GM12878 (cell line): ENCODE data around the gene COL13A1. TPM values are rescaled to one million over a fixed set of nuclear protein-coding genes. Genes with fewer than 3 reads are reported as not detected.
A peak's percentile ranks its signal among the peaks of the same experiment; 100 is the strongest.

Experiments used
- ATAC-seq: fragments of 200-7000 bp; cut with Tn5 transposase; 3 replicates; pipeline ENCODE4 v1.9.1; 2020; ENCODE audit warnings: mild to moderate bottlenecking, moderate library complexity
- BruUV-seq: library from RNA; stranded (reverse); fragments of 400-500 nt; replicated peaks from 2 replicates; lab custom pipeline; 2021; lab: Mats Ljungman, UMichigan
- CTCF ChIA-PET: fragments of 300-600 bp; sonication (Branson Sonifier 250); formaldehyde crosslinking; extraction: SDS; loops from one replicate; lab custom pipeline; 2021; ENCODE audit warnings: inconsistent platforms; lab: Yijun Ruan, JAX
- POLR2A ChIA-PET: fragments of 350-600 bp; formaldehyde crosslinking; extraction: SDS; loops from one replicate; lab custom pipeline; 2021; ENCODE audit warnings: inconsistent platforms; lab: Charles Lee
- RAD21 ChIA-PET: fragments of 300-600 bp; sonication (Branson Sonifier 250); formaldehyde crosslinking; loops from one replicate; lab custom pipeline; 2023; ENCODE audit warnings: antibody characterized with exemption; ENCODE audit not compliant: unreplicated experiment; lab: Charles Lee
- SMC1A ChIA-PET: fragments of 300-600 bp; sonication (Branson Sonifier 250); formaldehyde crosslinking; loops from one replicate; lab custom pipeline; 2023; ENCODE audit not compliant: unreplicated experiment, uncharacterized antibody; lab: Charles Lee
- DNase-seq: peaks from one replicate; pipeline ENCODE4 v3.0.0-alpha.2; 2011; ENCODE audit warnings: low read depth, low spot score
- FAIRE-seq: peaks from 3 replicates; lab custom pipeline; 2011; peaks lifted over from hg19 to GRCh38; lab: Jason Lieb, UNC
- H2AFZ ChIP-seq: 2 replicates; pipeline ENCODE4 v1.6.0; 2011; ENCODE audit warnings: low read depth, low read length, control low read depth; ENCODE audit not compliant: control insufficient read depth
- H3K27ac ChIP-seq: 2 replicates; pipeline ENCODE4 v1.5.1; 2011; ENCODE audit warnings: control low read depth; ENCODE audit not compliant: control insufficient read depth, insufficient read depth
- H3K27me3 ChIP-seq, 2 experiments: replicated peaks in 1 of 2; 2 replicates each; pipeline versions ENCODE4 v1.6.0 to v1.6.1; 2011; ENCODE audit warnings: low read length in 1 of 2; ENCODE audit not compliant: control insufficient read depth in 2 of 2, insufficient read depth in 2 of 2
- H3K36me3 ChIP-seq, 2 experiments: 2 replicates each; pipeline ENCODE4 v1.5.1; 2011; ENCODE audit warnings: low read length in 1 of 2; ENCODE audit not compliant: control insufficient read depth in 2 of 2, insufficient read depth in 2 of 2
- H3K4me1 ChIP-seq: 2 replicates; pipeline ENCODE4 v1.6.1; 2011; ENCODE audit warnings: mild to moderate bottlenecking, low read length, moderate library complexity, mixed read lengths; ENCODE audit not compliant: control insufficient read depth, insufficient read depth
- H3K4me2 ChIP-seq: 2 replicates; pipeline ENCODE4 v1.6.0; 2011; ENCODE audit warnings: control low read depth; ENCODE audit not compliant: control insufficient read depth, insufficient read depth
- H3K4me3 ChIP-seq: fragments of 200-600 bp; sonication (generic); 2 replicates; pipeline ENCODE4 v1.5.1; 2016
- H3K79me2 ChIP-seq: 2 replicates; pipeline ENCODE4 v1.6.0; 2011; ENCODE audit warnings: low read length; ENCODE audit not compliant: control insufficient read depth, insufficient read depth
- H3K9ac ChIP-seq: 2 replicates; pipeline ENCODE4 v1.8.0; 2011; ENCODE audit warnings: low read length, control low read depth, mixed read lengths; ENCODE audit not compliant: control insufficient read depth, insufficient read depth
- H3K9me3 ChIP-seq: replicated peaks from 3 replicates; pipeline ENCODE4 v1.5.1; 2011; ENCODE audit warnings: mild to moderate bottlenecking, low read length; ENCODE audit not compliant: control insufficient read depth, insufficient read depth
- H4K20me1 ChIP-seq: 2 replicates; pipeline ENCODE4 v1.6.0; 2011; ENCODE audit not compliant: control insufficient read depth, insufficient read depth
- ASH2L ChIP-seq: fragments of 300-600, 200-600 bp; sonication (generic); IDR thresholded peaks from 2 replicates; pipeline ENCODE4 v1.6.1; 2017; ENCODE audit warnings: low read depth, mild to moderate bottlenecking, borderline replicate concordance
- BCL11A ChIP-seq: IDR thresholded peaks from 2 replicates; pipeline ENCODE4 v1.6.1; 2011; ENCODE audit warnings: low read depth, low read length
- CREM ChIP-seq: IDR thresholded peaks from 2 replicates; pipeline ENCODE4 v1.6.1; 2014; ENCODE audit warnings: antibody characterized with exemption, low read depth
- CTCF ChIP-seq, 3 experiments: IDR thresholded peaks in 2 of 3; conservative IDR thresholded peaks in 1 of 3; 2 replicates each; pipeline ENCODE4 v1.5.1; 2011; ENCODE audit warnings: low read depth in 3 of 3, low read length in 3 of 3, mild to moderate bottlenecking in 3 of 3, control low read depth in 2 of 3, moderate library complexity in 2 of 3, inconsistent platforms in 1 of 3, mixed read lengths in 1 of 3; ENCODE audit not compliant: control insufficient read depth in 2 of 3, insufficient read depth in 1 of 3; ENCODE audit errors: extremely low read depth in 1 of 3
- E2F8 ChIP-seq: fragments of 450-650 bp; IDR thresholded peaks from 2 replicates; pipeline ENCODE4 v1.6.1; 2018; ENCODE audit warnings: mild to moderate bottlenecking, low read depth, moderate library complexity; ENCODE audit not compliant: partially characterized antibody
- FOXK2 ChIP-seq: fragments of 450-650 bp; IDR thresholded peaks from 2 replicates; pipeline ENCODE4 v1.6.1; 2017; ENCODE audit warnings: mild to moderate bottlenecking, moderate library complexity
- KAT2A ChIP-seq: conservative IDR thresholded peaks from 2 replicates; pipeline ENCODE4 v1.6.1; 2011; ENCODE audit warnings: low read depth, low read length; ENCODE audit not compliant: control insufficient read depth
- KLF5 ChIP-seq: fragments of 450-650 bp; IDR thresholded peaks from 2 replicates; pipeline ENCODE4 v1.6.1; 2014; ENCODE audit warnings: mild to moderate bottlenecking; ENCODE audit not compliant: partially characterized antibody
- LARP7 ChIP-seq: fragments of 450-650 bp; IDR thresholded peaks from 2 replicates; pipeline ENCODE4 v1.6.1; 2017; ENCODE audit warnings: mild to moderate bottlenecking
- POLR2A ChIP-seq: IDR thresholded peaks from 2 replicates; pipeline ENCODE4 v1.6.1; 2011; ENCODE audit warnings: low read depth, mild to moderate bottlenecking, low read length
- POLR2AphosphoS2 ChIP-seq: IDR thresholded peaks from 2 replicates; pipeline ENCODE4 v1.6.1; 2011; ENCODE audit warnings: low read depth, mild to moderate bottlenecking, low read length, improper control_type of control experiment, moderate library complexity
- PRDM15 ChIP-seq: fragments of 450-650 bp; formaldehyde crosslinking; IDR thresholded peaks from 2 replicates; pipeline ENCODE4 v1.4.0; 2020; ENCODE audit warnings: mild to moderate bottlenecking, moderate library complexity
- RAD21 ChIP-seq: IDR thresholded peaks from 2 replicates; pipeline ENCODE4 v1.6.1; 2011; ENCODE audit warnings: mild to moderate bottlenecking, low read depth, low read length, moderate library complexity; ENCODE audit not compliant: insufficient read depth
- SMARCA5 ChIP-seq: fragments of 450-650 bp; IDR thresholded peaks from 2 replicates; pipeline ENCODE4 v1.6.1; 2017; ENCODE audit warnings: mild to moderate bottlenecking
- ZNF217 ChIP-seq: fragments of 450-650 bp; IDR thresholded peaks from 2 replicates; pipeline ENCODE4 v1.6.1; 2017; ENCODE audit warnings: antibody characterized with exemption, mild to moderate bottlenecking
- WGBS: methylation state at CpG from one replicate; pipeline ENCODE4 v1.1.6; 2016; ENCODE audit warnings: low lambda C conversion rate; ENCODE audit not compliant: insufficient replicate concordance, insufficient coverage; ENCODE audit errors: missing lambda C conversion rate; 5-methylcytosine and 5-hydroxymethylcytosine counted together
- in situ Hi-C: fragments of 300-500 bp; cut with MboI; formaldehyde crosslinking; loops from 9 replicates; pipeline ENCODE4 v1.14.3; 2018; ENCODE audit warnings: mixed read lengths
- intact Hi-C: fragments of 100-400 bp; cut with micrococcal nuclease; formaldehyde crosslinking; loops from one replicate; pipeline ENCODE4 v1.14.2; 2022; ENCODE audit not compliant: unreplicated experiment
- polyA plus RNA-seq, 11 experiments: library from polyadenylated mRNA; depleted of rRNA in 4 of 11; unstranded in 6 of 11; stranded (reverse) in 5 of 11; fragments of >200 nt; fragmentation: Nextera tagmentation in 4 of 11; fragmentation: Illumina TruSeq in 1 of 11; extraction: Ambion mirVana in 4 of 11; extraction: Trizol in 1 of 11; gene quantifications; 1 replicate in 1 of 11; 2 replicates in 10 of 11; pipeline versions ENCODE4 v1.2.1 to v1.2.3, GENCODE V29; 2011 to 2016; ENCODE audit warnings: inconsistent platforms in 2 of 11, missing spikeins in 2 of 11, low read depth in 1 of 11
- total RNA-seq, 4 experiments: library from RNA; depleted of rRNA in 3 of 4; stranded (reverse); fragments of >200 nt in 3 of 4; fragmentation: Illumina TruSeq in 1 of 4; extraction: Trizol in 1 of 4; gene quantifications; 2 replicates each; pipeline versions ENCODE4 v1.2.1 to v1.2.3, GENCODE V29; 2013 to 2021

COL13A1 gene
- total and polyA plus RNA-seq, 10 of the 15 experiments (the other 5 are each of a cell fraction or from before 2014, with no cell fraction given), result 0.03 to 0.15 (median 0.05) TPM; not detected in 7

- intact Hi-C loops, result loop anchor here (2.0 to 10.0 kb wide), 3 partner anchors 128 to 400 kb away; no protein-coding TSS in a partner anchor
- Histone ChIP-seq H3K27ac (no peak overlapping the region), H3K9ac (no peak overlapping the region), H4K20me1 (no peaks in the 10 kb centered on the region), H3K27me3 (peaks cover 0 to 3% of the 10 kb centered on the region in 2 experiments), H3K4me1 (no peaks in the 10 kb centered on the region), H3K79me2 (no peaks in the 10 kb centered on the region), H3K4me3 (no peak overlapping the region), H2AFZ (no peak overlapping the region), H3K9me3 (no peaks in the 10 kb centered on the region), H3K4me2 (no peak overlapping the region), H3K36me3 (no peaks in the 10 kb centered on the region)
- no TSS peak for BruUV-seq
- ChIA-PET SMC1A (interaction anchor here (0.5 to 2.6 kb wide), 8 partner anchors 10 to 399 kb away, joined by 4 to 11 read pairs (median 5); no protein-coding TSS in a partner anchor), RAD21 (interaction anchor here (0.6 to 3.6 kb wide), 7 partner anchors 32 to 399 kb away, joined by 3 to 22 read pairs (median 5); partner anchors contain the start of gene TYSND1), POLR2A (interaction anchor here (0.5 kb wide), 1 partner anchor 125 kb away, joined by 5 read pairs; no protein-coding TSS in a partner anchor), CTCF (interaction anchor here (0.5 to 2.8 kb wide), 35 partner anchors 9 to 450 kb away, joined by 3 to 30 read pairs (median 3); partner anchors contain the start of gene TYSND1)
- no peak for DNase-seq
- WGBS, result 22% methylated on average over 13 of the region's 13 CpGs
- in situ Hi-C loops, result no loop called here
- FAIRE-seq, result peak; percentile 75
- ATAC-seq, result peak; percentile 97
- TF ChIP-seq KAT2A, result no peak
- no peak for TF ChIP-seq ZNF217
- no peak for TF ChIP-seq LARP7
- no peak for TF ChIP-seq SMARCA5
- TF ChIP-seq POLR2A, result no peak
- TF ChIP-seq CTCF (IDR thresholded peaks at IDR 0.05 in 2 of 3, conservative IDR thresholded peaks at IDR 0.05 in 1 of 3; ENCODE audit: control insufficient read depth in 2 of 3, extremely low read depth in 1 of 3, insufficient read depth in 1 of 3, low read depth in 3 of 3, low read length in 3 of 3), result peak; percentile 88 to 91 (median 88)
- no peak for TF ChIP-seq BCL11A
- no peak for TF ChIP-seq CREM
- no peak for TF ChIP-seq POLR2AphosphoS2
- TF ChIP-seq PRDM15 (CRISPR knock-in tag), result no peak
- no peak for TF ChIP-seq E2F8
- TF ChIP-seq FOXK2, result no peak
- TF ChIP-seq KLF5, result no peak
- no peak for TF ChIP-seq ASH2L
- TF ChIP-seq RAD21, result peak; percentile 61
Measured at GRCh38 chr10:69914398-69915214, 112.9 kb downstream of the COL13A1 start.
